HG03175 (cell line): ENCODE data around the gene C5.

Experiments used
- ATAC-seq: cut with Tn5 transposase; IDR thresholded peaks from one replicate; pipeline ENCODE4 v1.9.1; 2021; ENCODE audit warnings: mild to moderate bottlenecking, moderate library complexity; ENCODE audit not compliant: unreplicated experiment

The C5 gene

GRCh38 chr9:120927269-120928014, 122.6 kb downstream of the C5 start:
- ATAC-seq: no peak

GRCh38 chr9:120926397-120926928, 123.6 kb downstream of the C5 start, which contains the start of gene TRAF1:
TRAF1 (minus strand) TSS chr9:120926796; CDS start chr9:120926075, 721 bp downstream.
- ATAC-seq: peak; percentile 29

GRCh38 chr9:120925535-120926396, 124.3 kb downstream of the C5 start:
- ATAC-seq: peak; percentile 28

GRCh38 chr9:120924698-120925534, 125.2 kb downstream of the C5 start:
- peak; percentile 14 for ATAC-seq

GRCh38 chr9:120923620-120924328, 126.3 kb downstream of the C5 start:
- no peak for ATAC-seq

GRCh38 chr9:120922404-120923195, 127.5 kb downstream of the C5 start:
- ATAC-seq: no peak

GRCh38 chr9:120921661-120922181, 128.4 kb downstream of the C5 start:
- ATAC-seq: no peak

GRCh38 chr9:120920806-120921178, 129.3 kb downstream of the C5 start:
- ATAC-seq: no peak

GRCh38 chr9:120919843-120920805, 130.0 kb downstream of the C5 start:
- ATAC-seq: no peak

- no peak for ATAC-seq
These were observed 130.9 kb downstream of the C5 start for GRCh38 chr9:120918931-120919842.

GRCh38 chr9:120917929-120918762, 131.9 kb downstream of the C5 start:
- ATAC-seq: no peak

GRCh38 chr9:120916991-120917880, 132.8 kb downstream of the C5 start:
- no peak for ATAC-seq

GRCh38 chr9:120916588-120916987, 133.5 kb downstream of the C5 start:
- no peak for ATAC-seq

GRCh38 chr9:120915854-120916470, 134.1 kb downstream of the C5 start:
- ATAC-seq: no peak

- no peak for ATAC-seq
These were observed 135.1 kb downstream of the C5 start for GRCh38 chr9:120914953-120915352.
